GM23248 (cell line): ENCODE results near the gene ACTG1.

Experiments
- EZH2 ChIP-seq: fragments of 200-600 bp; sonication (generic); IDR thresholded peaks from 2 replicates; pipeline ENCODE4 v1.6.1; 2018; ENCODE audit warnings: antibody characterized with exemption, mild to moderate bottlenecking; ENCODE audit not compliant: insufficient read depth, poor library complexity, severe bottlenecking
- EZH2phosphoT487 ChIP-seq: fragments of 200-600 bp; sonication (generic); IDR thresholded peaks from 2 replicates; pipeline ENCODE4 v1.6.1; 2018; ENCODE audit warnings: antibody characterized with exemption, moderate library complexity, mild to moderate bottlenecking, low read depth; ENCODE audit not compliant: insufficient read depth

DNA sequence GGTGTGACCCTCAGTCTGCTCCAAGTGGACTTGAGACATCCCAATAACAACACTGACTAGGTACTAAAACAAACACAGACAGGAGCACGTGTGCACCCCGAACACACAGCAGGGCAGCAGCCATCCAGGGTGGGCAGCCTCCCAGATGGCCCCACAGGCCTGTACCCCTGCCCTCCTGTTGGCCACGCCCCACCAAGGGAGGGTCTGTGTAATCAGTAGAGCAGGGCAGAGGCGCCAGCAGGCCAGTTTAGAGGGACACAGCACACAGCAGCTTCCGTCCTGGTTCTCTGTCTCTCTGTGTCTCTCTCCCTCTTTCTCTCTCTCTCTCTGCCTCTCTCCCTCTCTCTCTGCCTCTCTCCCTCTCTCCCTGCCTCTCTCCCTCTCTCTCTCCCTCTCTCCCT, 21.4 kb downstream of the ACTG1 start:
- TF ChIP-seq EZH2 (no peak), EZH2phosphoT487 (no peak)
